H1 (cell line): ENCODE data around the gene GPC6. TPM values are rescaled to one million over a fixed set of nuclear protein-coding genes. Genes with fewer than 3 reads are reported as not detected.

Experiments used
- CREB1 ChIP-seq: IDR thresholded peaks from 2 replicates; pipeline ENCODE4 v1.6.1; 2012; ENCODE audit warnings: inconsistent platforms
- JUN ChIP-seq: IDR thresholded peaks from 2 replicates; pipeline ENCODE4 v1.6.1; 2011; ENCODE audit warnings: low read depth, mild to moderate bottlenecking, improper control_type of control experiment, low read length
- KDM4A ChIP-seq: IDR thresholded peaks from one replicate; pipeline ENCODE4 v1.7.1; 2012; ENCODE audit warnings: low read depth, mild to moderate bottlenecking, moderate library complexity, low read length, inconsistent platforms; ENCODE audit not compliant: severe bottlenecking
- POU5F1 ChIP-seq: IDR thresholded peaks from 2 replicates; pipeline ENCODE4 v1.6.1; 2011; ENCODE audit warnings: low read depth, mild to moderate bottlenecking, low read length, moderate library complexity
- RAD21 ChIP-seq, 2 experiments: IDR thresholded peaks in 1 of 2; conservative IDR thresholded peaks in 1 of 2; 2 replicates each; pipeline ENCODE4 v1.6.1; 2011; ENCODE audit warnings: low read depth in 2 of 2, low read length in 2 of 2, improper control_type of control experiment in 1 of 2, inconsistent platforms in 1 of 2, mild to moderate bottlenecking in 1 of 2, moderate library complexity in 1 of 2
- polyA plus RNA-seq, 7 experiments: library from polyadenylated mRNA; depleted of rRNA in 3 of 7; stranded (reverse) in 5 of 7; unstranded in 2 of 7; fragments of >200 nt in 5 of 7; fragments of 200-250 nt in 2 of 7; gene quantifications; 1 replicate in 5 of 7; 2 replicates in 1 of 7; 4 replicates in 1 of 7; pipeline versions ENCODE4 v1.2.1 to v1.2.3, GENCODE V29; 2011 to 2013; ENCODE audit warnings: missing spikeins in 2 of 7, mixed read lengths in 2 of 7
- total RNA-seq: library from RNA; stranded (reverse); fragmentation: NEBNext Ultra II Directional; extraction: Animal tissue kit (Norgen Biotek cat#: 25700); gene quantifications from 2 replicates; pipeline ENCODE4 v1.2.1, GENCODE V29; 2021
- TF ChIP-seq, protein P1 (sequence below): IDR thresholded peaks from 2 replicates; pipeline ENCODE4 v1.6.1; 2012; ENCODE audit warnings: low read length, inconsistent platforms
- TF ChIP-seq, protein P2 (sequence below): IDR thresholded peaks from 2 replicates; pipeline ENCODE4 v1.6.1; 2012; ENCODE audit warnings: inconsistent platforms

GPC6 gene
- total and polyA plus RNA-seq, 2 of the 8 experiments (the other 6 are each of a cell fraction or from before 2014, with no cell fraction given), result 5.4 to 12.0 TPM

DNA sequence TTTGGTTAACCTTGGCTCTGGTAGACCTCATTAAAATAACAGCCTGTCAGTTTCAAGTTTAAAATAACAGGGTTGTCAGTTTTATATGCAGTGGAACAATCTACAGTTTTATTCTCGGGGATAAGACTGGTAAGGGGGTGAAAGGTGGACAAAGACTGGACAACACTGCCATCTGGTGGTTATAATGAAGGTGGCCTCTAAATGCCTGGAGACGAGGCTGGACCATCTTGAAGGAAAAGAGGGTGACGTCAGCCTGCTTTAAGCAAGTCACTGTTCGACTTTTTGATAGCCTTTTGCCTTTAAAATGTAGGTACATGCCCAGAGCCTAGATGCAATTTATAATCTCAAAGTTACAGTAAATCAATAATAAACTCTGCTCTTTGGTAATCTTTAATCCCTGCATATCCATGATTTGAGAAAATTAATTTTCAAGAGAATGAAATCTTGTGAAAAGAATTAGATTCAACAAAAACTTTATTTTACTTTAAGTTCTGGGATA lies 1135.9 kb downstream of the GPC6 start (continued):
- TF ChIP-seq, protein P1, sequence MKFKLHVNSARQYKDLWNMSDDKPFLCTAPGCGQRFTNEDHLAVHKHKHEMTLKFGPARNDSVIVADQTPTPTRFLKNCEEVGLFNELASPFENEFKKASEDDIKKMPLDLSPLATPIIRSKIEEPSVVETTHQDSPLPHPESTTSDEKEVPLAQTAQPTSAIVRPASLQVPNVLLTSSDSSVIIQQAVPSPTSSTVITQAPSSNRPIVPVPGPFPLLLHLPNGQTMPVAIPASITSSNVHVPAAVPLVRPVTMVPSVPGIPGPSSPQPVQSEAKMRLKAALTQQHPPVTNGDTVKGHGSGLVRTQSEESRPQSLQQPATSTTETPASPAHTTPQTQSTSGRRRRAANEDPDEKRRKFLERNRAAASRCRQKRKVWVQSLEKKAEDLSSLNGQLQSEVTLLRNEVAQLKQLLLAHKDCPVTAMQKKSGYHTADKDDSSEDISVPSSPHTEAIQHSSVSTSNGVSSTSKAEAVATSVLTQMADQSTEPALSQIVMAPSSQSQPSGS, result peak; percentile 96
- TF ChIP-seq RAD21 (IDR thresholded peaks at IDR 0.05 in 1 of 2, conservative IDR thresholded peaks at IDR 0.05 in 1 of 2; ENCODE audit: low read depth in 2 of 2, low read length in 2 of 2) (peak; percentile 97 to 98), KDM4A (no peak), JUN (0 out of 2 replicates have a peak, but pooled peaks have one; percentile 63), CREB1 (peak; percentile 54; the same call in 1 of the 2 replicates), POU5F1 (no peak)
- TF ChIP-seq, protein P2, sequence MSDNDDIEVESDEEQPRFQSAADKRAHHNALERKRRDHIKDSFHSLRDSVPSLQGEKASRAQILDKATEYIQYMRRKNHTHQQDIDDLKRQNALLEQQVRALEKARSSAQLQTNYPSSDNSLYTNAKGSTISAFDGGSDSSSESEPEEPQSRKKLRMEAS, result no peak
